WI38 (cell line): ENCODE data around the gene FAM120A.

Experiments used
- H3K4me3 ChIP-seq: 2 replicates; pipeline ENCODE4 v1.5.1; 2011; ENCODE audit warnings: low read depth, mild to moderate bottlenecking, control low read depth, low read length
- CTCF ChIP-seq: IDR thresholded peaks from 2 replicates; pipeline ENCODE4 v1.5.1; 2012; ENCODE audit warnings: low read depth, mild to moderate bottlenecking, control low read depth, low read length

FAM120A gene

GRCh38 chr9:93541005-93541404 is 89.5 kb downstream of the FAM120A start:
- TF ChIP-seq CTCF: no peak

GRCh38 chr9:93541581-93542349 is 90.3 kb downstream of the FAM120A start:
- no peak for TF ChIP-seq CTCF
- H3K4me3 ChIP-seq: no peak overlapping the region

More at GRCh38 chr9:93541005-93541404, 89.5 kb downstream of the FAM120A start:
- no peak overlapping the region for H3K4me3 ChIP-seq

- H3K4me3 ChIP-seq: no peak overlapping the region
- TF ChIP-seq CTCF: no peak
Measured at GRCh38 chr9:93543117-93543516, 91.6 kb downstream of the FAM120A start.

GRCh38 chr9:93546356-93546755 is 94.9 kb downstream of the FAM120A start:
- no peak for TF ChIP-seq CTCF
- no peak overlapping the region for H3K4me3 ChIP-seq

- no peak overlapping the region for H3K4me3 ChIP-seq
- no peak for TF ChIP-seq CTCF
Measured at GRCh38 chr9:93549611-93550010, 98.1 kb downstream of the FAM120A start.

- no peak for TF ChIP-seq CTCF
- H3K4me3 ChIP-seq: no peak overlapping the region
Measured at GRCh38 chr9:93552923-93553322, 101.4 kb downstream of the FAM120A start.

- no peak for TF ChIP-seq CTCF
- no peak overlapping the region for H3K4me3 ChIP-seq
Measured at GRCh38 chr9:93555370-93555769, 103.9 kb downstream of the FAM120A start.
